H1 (cell line): Measurements from ENCODE around the gene SPACA7. TPM values are rescaled to one million over a fixed set of nuclear protein-coding genes. Genes with fewer than 3 reads are reported as not detected.

Source experiments
- CTCF ChIA-PET: fragments of 300-600 bp; sonication (Branson Sonifier 250); formaldehyde crosslinking; loops from one replicate; lab custom pipeline; 2021; ENCODE audit not compliant: partially characterized antibody; lab: Charles Lee
- POLR2A ChIA-PET: fragments of 300-600 bp; sonication (Branson Sonifier 250); formaldehyde crosslinking; loops from one replicate; lab custom pipeline; 2021; ENCODE audit warnings: inconsistent platforms; ENCODE audit not compliant: partially characterized antibody; lab: Charles Lee
- DNase-seq, 2 experiments: peaks; one replicate each; pipeline versions ENCODE4 v3.0.0 to v3.0.0-alpha.2; 2010 to 2022; ENCODE audit warnings: low spot score in 2 of 2, low read depth in 1 of 2, mixed read lengths in 1 of 2
- FAIRE-seq: peaks from 2 replicates; lab custom pipeline; 2011; peaks lifted over from hg19 to GRCh38; lab: Jason Lieb, UNC
- H2AFZ ChIP-seq: 2 replicates; pipeline ENCODE4 v1.8.1; 2012; ENCODE audit warnings: low read length, inconsistent platforms
- H2AK5ac ChIP-seq: 2 replicates; pipeline ENCODE4 v1.6.1; 2013; ENCODE audit warnings: low read depth, low read length
- H2BK120ac ChIP-seq: replicated peaks from 2 replicates; pipeline ENCODE3; 2013; ENCODE audit warnings: low read depth, low read length, inconsistent platforms
- H2BK12ac ChIP-seq: 2 replicates; pipeline ENCODE4 v1.6.1; 2013; ENCODE audit warnings: low read depth, low read length
- H2BK15ac ChIP-seq: 2 replicates; pipeline ENCODE4 v1.6.1; 2013; ENCODE audit warnings: low read length
- H2BK20ac ChIP-seq: 2 replicates; pipeline ENCODE4 v1.6.1; 2013; ENCODE audit warnings: low read length
- H2BK5ac ChIP-seq: 2 replicates; pipeline ENCODE4 v1.6.1; 2013; ENCODE audit warnings: low read depth, low read length
- H3K14ac ChIP-seq: 2 replicates; pipeline ENCODE4 v1.6.1; 2013; ENCODE audit warnings: inconsistent platforms; ENCODE audit not compliant: insufficient read length
- H3K18ac ChIP-seq: 2 replicates; pipeline ENCODE4 v1.6.1; 2013; ENCODE audit warnings: low read length; ENCODE audit errors: extremely low read depth
- H3K23ac ChIP-seq: 2 replicates; pipeline ENCODE4 v1.6.1; 2013; ENCODE audit warnings: inconsistent platforms; ENCODE audit not compliant: insufficient read length
- H3K23me2 ChIP-seq: 2 replicates; pipeline ENCODE4 v1.6.1; 2013; ENCODE audit warnings: low read depth, low read length
- H3K27ac ChIP-seq: 2 replicates; pipeline ENCODE4 v1.6.1; 2011; ENCODE audit warnings: low read depth, low read length, inconsistent platforms
- H3K27me3 ChIP-seq, 4 experiments: replicated peaks in 1 of 4; 1 replicate in 1 of 4; 2 replicates in 3 of 4; pipeline versions ENCODE4 v1.6.1 to v1.8.1; 2011 to 2013; ENCODE audit warnings: low read length in 3 of 4, mild to moderate bottlenecking in 3 of 4, inconsistent platforms in 2 of 4, mixed read lengths in 2 of 4, moderate library complexity in 1 of 4; ENCODE audit not compliant: control insufficient read depth in 3 of 4, insufficient read depth in 3 of 4; ENCODE audit errors: extremely low read depth in 1 of 4
- H3K36me3 ChIP-seq, 4 experiments: 2 replicates each; pipeline versions ENCODE4 v1.6.1 to v1.8.1; 2011 to 2013; ENCODE audit warnings: mild to moderate bottlenecking in 4 of 4, low read length in 3 of 4, moderate library complexity in 2 of 4, control low read depth in 1 of 4, inconsistent platforms in 1 of 4; ENCODE audit not compliant: insufficient read depth in 4 of 4, control insufficient read depth in 2 of 4
- H3K4ac ChIP-seq: replicated peaks from 2 replicates; pipeline ENCODE3; 2013; ENCODE audit warnings: low read length, low read depth, mixed read lengths, inconsistent platforms; ENCODE audit not compliant: insufficient read length
- H3K4me1 ChIP-seq, 4 experiments: replicated peaks in 1 of 4; 1 replicate in 1 of 4; 2 replicates in 3 of 4; pipeline versions ENCODE4 v1.6.1 to v1.8.1; 2011 to 2013; ENCODE audit warnings: low read length in 3 of 4, inconsistent platforms in 2 of 4, mixed read lengths in 1 of 4; ENCODE audit not compliant: insufficient read depth in 4 of 4, control insufficient read depth in 3 of 4
- H3K4me2 ChIP-seq, 2 experiments: 2 replicates each; pipeline versions ENCODE4 v1.6.1 to v1.8.1; 2011 to 2013; ENCODE audit warnings: low read depth in 2 of 2, low read length in 2 of 2, control low read depth in 1 of 2, inconsistent platforms in 1 of 2, mild to moderate bottlenecking in 1 of 2; ENCODE audit not compliant: insufficient read depth in 1 of 2
- H3K4me3 ChIP-seq, 4 experiments: fragments of 200-600, 300-600 bp in 1 of 4; sonication (generic), shearing (Covaris generic), sonication (Bioruptor Twin) in 1 of 4; 2 replicates each; pipeline versions ENCODE4 v1.5.1 to v1.8.1; 2011 to 2016; ENCODE audit warnings: low read length in 4 of 4, low read depth in 3 of 4, control low read depth in 2 of 4, inconsistent platforms in 2 of 4, mild to moderate bottlenecking in 2 of 4, mixed read lengths in 1 of 4, moderate library complexity in 1 of 4; ENCODE audit not compliant: insufficient read depth in 2 of 4; ENCODE audit errors: extremely low read depth in 1 of 4
- H3K56ac ChIP-seq: replicated peaks from 2 replicates; pipeline ENCODE3; 2013; ENCODE audit warnings: low read depth, mild to moderate bottlenecking, mixed read lengths, low read length, inconsistent platforms; ENCODE audit not compliant: insufficient read length
- H3K79me1 ChIP-seq: 2 replicates; pipeline ENCODE4 v1.6.1; 2013; ENCODE audit warnings: low read depth, low read length, control low read depth
- H3K79me2 ChIP-seq, 2 experiments: 2 replicates each; pipeline versions ENCODE4 v1.6.1 to v1.8.1; 2012 to 2013; ENCODE audit warnings: low read length in 2 of 2, mild to moderate bottlenecking in 2 of 2, inconsistent platforms in 1 of 2; ENCODE audit not compliant: insufficient read depth in 2 of 2, control insufficient read depth in 1 of 2
- H3K9ac ChIP-seq, 4 experiments: replicated peaks in 1 of 4; 1 replicate in 1 of 4; 2 replicates in 3 of 4; pipeline versions ENCODE4 v1.6.1 to v1.8.1; 2011 to 2013; ENCODE audit warnings: low read depth in 3 of 4, low read length in 3 of 4, control low read depth in 2 of 4, mild to moderate bottlenecking in 2 of 4, moderate library complexity in 2 of 4, inconsistent platforms in 1 of 4; ENCODE audit errors: extremely low read depth in 1 of 4
- H3K9me3 ChIP-seq, 2 experiments: 2 replicates each; pipeline versions ENCODE4 v1.6.1 to v1.8.1; 2012 to 2013; ENCODE audit warnings: mild to moderate bottlenecking in 2 of 2, moderate library complexity in 2 of 2, control low read depth in 1 of 2, inconsistent platforms in 1 of 2, low read depth in 1 of 2, low read length in 1 of 2, mixed read lengths in 1 of 2; ENCODE audit not compliant: insufficient read depth in 2 of 2
- H4K20me1 ChIP-seq, 2 experiments: replicated peaks in 1 of 2; 2 replicates each; pipeline versions ENCODE3 to v1.8.1; 2011 to 2013; ENCODE audit warnings: inconsistent platforms in 2 of 2, low read length in 2 of 2, mild to moderate bottlenecking in 1 of 2; ENCODE audit not compliant: insufficient read depth in 2 of 2, control insufficient read depth in 1 of 2
- H4K5ac ChIP-seq: 2 replicates; pipeline ENCODE4 v1.6.1; 2013; ENCODE audit warnings: low read length, low read depth, mixed read lengths, inconsistent platforms; ENCODE audit not compliant: insufficient read length
- H4K8ac ChIP-seq: 2 replicates; pipeline ENCODE4 v1.8.0; 2013; ENCODE audit warnings: mild to moderate bottlenecking, moderate library complexity, low read length, inconsistent platforms; ENCODE audit not compliant: insufficient read depth; ENCODE audit errors: extremely low read depth
- H4K91ac ChIP-seq: replicated peaks from 2 replicates; pipeline ENCODE3; 2013; ENCODE audit warnings: low read length, mixed read lengths, inconsistent platforms; ENCODE audit not compliant: insufficient read length
- ATF2 ChIP-seq: IDR thresholded peaks from 2 replicates; pipeline ENCODE4 v1.6.1; 2012; ENCODE audit warnings: low read length, inconsistent platforms
- WGBS, 2 experiments: shearing (Covaris generic) in 1 of 2; methylation state at CpG; one replicate each; pipeline versions ENCODE4 v1.1.6 to v1.1.7; 2013 to 2015; ENCODE audit warnings: low lambda C conversion rate in 2 of 2, mixed read lengths in 2 of 2, inconsistent platforms in 1 of 2, low coverage in 1 of 2, missing lambda C conversion rate in 1 of 2; ENCODE audit not compliant: insufficient replicate concordance in 2 of 2, insufficient coverage in 1 of 2, insufficient read length in 1 of 2; ENCODE audit errors: extremely low coverage in 1 of 2, missing lambda C conversion rate in 1 of 2; 5-methylcytosine and 5-hydroxymethylcytosine counted together
- polyA plus RNA-seq, 7 experiments: library from polyadenylated mRNA; depleted of rRNA in 3 of 7; stranded (reverse) in 5 of 7; unstranded in 2 of 7; fragments of >200 nt in 5 of 7; fragments of 200-250 nt in 2 of 7; gene quantifications; 1 replicate in 5 of 7; 2 replicates in 1 of 7; 4 replicates in 1 of 7; pipeline versions ENCODE4 v1.2.1 to v1.2.3, GENCODE V29; 2011 to 2013; ENCODE audit warnings: missing spikeins in 2 of 7, mixed read lengths in 2 of 7
- total RNA-seq: library from RNA; stranded (reverse); fragmentation: NEBNext Ultra II Directional; extraction: Animal tissue kit (Norgen Biotek cat#: 25700); gene quantifications from 2 replicates; pipeline ENCODE4 v1.2.1, GENCODE V29; 2021

The SPACA7 gene
- total and polyA plus RNA-seq, 2 of the 8 experiments (the other 6 are each of a cell fraction or from before 2014, with no cell fraction given) = not detected

- ChIA-PET POLR2A (no interaction called here), CTCF (interaction anchor here (1.1 to 2.4 kb wide), 3 partner anchors 12 to 981 kb away, joined by 3 to 14 read pairs (median 6); no protein-coding TSS in a partner anchor)
- Histone ChIP-seq H2BK12ac (no peak overlapping the region), H4K5ac (no peak overlapping the region), H3K4me3 (no peak overlapping the region), H2BK120ac (no peak overlapping the region), H2BK15ac (no peak overlapping the region), H3K36me3 (no peaks in the 10 kb centered on the region), H3K79me2 (no peaks in the 10 kb centered on the region), H3K9ac (no peak overlapping the region), H2AK5ac (no peak overlapping the region), H3K4me2 (no peak overlapping the region), H3K79me1 (no peaks in the 10 kb centered on the region), H4K20me1 (no peaks in the 10 kb centered on the region), H3K23me2 (no peaks in the 10 kb centered on the region), H2AFZ (no peak overlapping the region), H3K14ac (no peak overlapping the region), H3K4me1 (no peaks in the 10 kb centered on the region), H2BK20ac (no peak overlapping the region), H4K91ac (no peak overlapping the region), H3K27ac (no peak overlapping the region), H2BK5ac (no peak overlapping the region), H3K23ac (no peak overlapping the region), H3K4ac (no peak overlapping the region), H3K27me3 (no peaks in the 10 kb centered on the region), H3K9me3 (no peaks in the 10 kb centered on the region), H3K18ac (no peak overlapping the region), H3K56ac (no peak overlapping the region), H4K8ac (no peak overlapping the region)
- DNase-seq (peak in 1 of 2 experiments; percentile 27), FAIRE-seq (no peak)
- WGBS, 2 experiments = 89% methylated on average over 17 of the region's 17 CpGs; no CpG with 5 or more reads in 1 of the 2 experiments
- TF ChIP-seq ATF2 = no peak
Observed at GRCh38 chr13:112455476-112456059, 79.4 kb downstream of the SPACA7 start.
